Body of pancreas (tissue), 4 donors: Measurements from ENCODE around the gene MECP2.

ENCODE experiments used
- POLR2A ChIP-seq, 3 donors: fragments of 450-650 bp; IDR thresholded peaks; one replicate each; pipeline ENCODE4 v1.6.1; 2016; ENCODE audit warnings: antibody characterized with exemption in 3 of 3, mild to moderate bottlenecking in 2 of 3
- TF ChIP-seq, protein P1 (sequence below), 7 experiments: fragments of 450-650 bp in 4 of 7; fragments of 200-600 bp in 3 of 7; sonication (generic) in 3 of 7; IDR thresholded peaks; one replicate each; pipeline ENCODE4 v1.5.1; 2016 to 2019; ENCODE audit warnings: antibody characterized with exemption in 7 of 7

- TF ChIP-seq, protein P1, sequence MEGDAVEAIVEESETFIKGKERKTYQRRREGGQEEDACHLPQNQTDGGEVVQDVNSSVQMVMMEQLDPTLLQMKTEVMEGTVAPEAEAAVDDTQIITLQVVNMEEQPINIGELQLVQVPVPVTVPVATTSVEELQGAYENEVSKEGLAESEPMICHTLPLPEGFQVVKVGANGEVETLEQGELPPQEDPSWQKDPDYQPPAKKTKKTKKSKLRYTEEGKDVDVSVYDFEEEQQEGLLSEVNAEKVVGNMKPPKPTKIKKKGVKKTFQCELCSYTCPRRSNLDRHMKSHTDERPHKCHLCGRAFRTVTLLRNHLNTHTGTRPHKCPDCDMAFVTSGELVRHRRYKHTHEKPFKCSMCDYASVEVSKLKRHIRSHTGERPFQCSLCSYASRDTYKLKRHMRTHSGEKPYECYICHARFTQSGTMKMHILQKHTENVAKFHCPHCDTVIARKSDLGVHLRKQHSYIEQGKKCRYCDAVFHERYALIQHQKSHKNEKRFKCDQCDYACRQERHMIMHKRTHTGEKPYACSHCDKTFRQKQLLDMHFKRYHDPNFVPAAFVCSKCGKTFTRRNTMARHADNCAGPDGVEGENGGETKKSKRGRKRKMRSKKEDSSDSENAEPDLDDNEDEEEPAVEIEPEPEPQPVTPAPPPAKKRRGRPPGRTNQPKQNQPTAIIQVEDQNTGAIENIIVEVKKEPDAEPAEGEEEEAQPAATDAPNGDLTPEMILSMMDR (IDR thresholded peaks at IDR 0.05), result no peak
- TF ChIP-seq POLR2A (IDR thresholded peaks at IDR 0.05), result no peak
Observed at GRCh38 chrX:154123241-154124219, 26.0 kb upstream of the MECP2 start.
